ENCODE results near the gene CYP2B6. TPM values are rescaled to one million over a fixed set of nuclear protein-coding genes. Genes with fewer than 3 reads are reported as not detected.
"Not testable (repeated sequence)": the region's sequence is repeated elsewhere in the genome, so short reads cannot be mapped to it uniquely, and the experiment has no call there.

The CYP2B6 gene
- total RNA-seq, 1 donor from 2014 or later = not detected

- no peaks in the 10 kb centered on the region for H3K36me3 Mint-ChIP-seq (ENCODE audit: unreplicated experiment)
- no peak for TF ChIP-seq CTCF (IDR thresholded peaks at IDR 0.05)
Observed at GRCh38 chr19:40976134-40976533, 14.9 kb upstream of the CYP2B6 start.

GRCh38 chr19:40976724-40977123 is 14.4 kb upstream of the CYP2B6 start:
- Mint-ChIP-seq H3K27me3 (ENCODE audit: unreplicated experiment) (peaks cover 20% of the 10 kb centered on the region), H3K9me3 (ENCODE audit: unreplicated experiment) (no peaks in the 10 kb centered on the region), H3K36me3 (ENCODE audit: unreplicated experiment) (no peaks in the 10 kb centered on the region), H3K27ac (ENCODE audit: unreplicated experiment) (no peak overlapping the region), H3K4me3 (ENCODE audit: unreplicated experiment) (no peak overlapping the region), H3K4me1 (ENCODE audit: unreplicated experiment) (no peaks in the 10 kb centered on the region)
- DNase-seq (ENCODE audit: extremely low spot score, unreplicated experiment) = no peak
- no peak for TF ChIP-seq CTCF (IDR thresholded peaks at IDR 0.05)

More at GRCh38 chr19:40976134-40976533, 14.9 kb upstream of the CYP2B6 start:
- no peaks in the 10 kb centered on the region for H3K9me3 Mint-ChIP-seq (ENCODE audit: unreplicated experiment)
- no peaks in the 10 kb centered on the region for H3K4me1 Mint-ChIP-seq (ENCODE audit: unreplicated experiment)
- DNase-seq (ENCODE audit: extremely low spot score, unreplicated experiment) = no peak
- no peak overlapping the region for H3K27ac Mint-ChIP-seq (ENCODE audit: unreplicated experiment)
- H3K27me3 Mint-ChIP-seq (ENCODE audit: unreplicated experiment) = peaks cover 17% of the 10 kb centered on the region
- H3K4me3 Mint-ChIP-seq (ENCODE audit: unreplicated experiment) = no peak overlapping the region

GRCh38 chr19:40979759-40980158 is 11.3 kb upstream of the CYP2B6 start:
- H3K4me3 Mint-ChIP-seq (ENCODE audit: unreplicated experiment); H3K27ac Mint-ChIP-seq (ENCODE audit: unreplicated experiment); H3K9me3 Mint-ChIP-seq (ENCODE audit: unreplicated experiment); H3K36me3 Mint-ChIP-seq (ENCODE audit: unreplicated experiment); H3K4me1 Mint-ChIP-seq (ENCODE audit: unreplicated experiment); DNase-seq (ENCODE audit: extremely low spot score, unreplicated experiment): not testable (repeated sequence)
- peaks cover 20% of the 10 kb centered on the region for H3K27me3 Mint-ChIP-seq (ENCODE audit: unreplicated experiment)

- H3K36me3 Mint-ChIP-seq (ENCODE audit: unreplicated experiment); DNase-seq (ENCODE audit: extremely low spot score, unreplicated experiment); H3K9me3 Mint-ChIP-seq (ENCODE audit: unreplicated experiment); H3K4me1 Mint-ChIP-seq (ENCODE audit: unreplicated experiment); H3K4me3 Mint-ChIP-seq (ENCODE audit: unreplicated experiment); H3K27ac Mint-ChIP-seq (ENCODE audit: unreplicated experiment): not testable (repeated sequence)
- H3K27me3 Mint-ChIP-seq (ENCODE audit: unreplicated experiment) = peaks cover 18% of the 10 kb centered on the region
Observed at GRCh38 chr19:40980743-40981442, 10.2 kb upstream of the CYP2B6 start.

- TF ChIP-seq CTCF (IDR thresholded peaks at IDR 0.05) = no peak
- no peak for DNase-seq (ENCODE audit: extremely low spot score, unreplicated experiment)
Observed at GRCh38 chr19:40981591-40981990, 9.5 kb upstream of the CYP2B6 start.

GRCh38 chr19:40982594-40983101 is 8.4 kb upstream of the CYP2B6 start:
- no peak for DNase-seq (ENCODE audit: extremely low spot score, unreplicated experiment)

More at GRCh38 chr19:40981591-40981990, 9.5 kb upstream of the CYP2B6 start:
- Mint-ChIP-seq H3K36me3 (ENCODE audit: unreplicated experiment) (no peaks in the 10 kb centered on the region), H3K4me3 (ENCODE audit: unreplicated experiment) (no peak overlapping the region), H3K4me1 (ENCODE audit: unreplicated experiment) (no peaks in the 10 kb centered on the region), H3K27me3 (ENCODE audit: unreplicated experiment) (peaks cover 15% of the 10 kb centered on the region), H3K27ac (ENCODE audit: unreplicated experiment) (no peak overlapping the region), H3K9me3 (ENCODE audit: unreplicated experiment) (no peaks in the 10 kb centered on the region)

More at GRCh38 chr19:40982594-40983101, 8.4 kb upstream of the CYP2B6 start:
- Mint-ChIP-seq H3K4me1 (ENCODE audit: unreplicated experiment) (no peaks in the 10 kb centered on the region), H3K36me3 (ENCODE audit: unreplicated experiment) (no peaks in the 10 kb centered on the region), H3K27me3 (ENCODE audit: unreplicated experiment) (peaks cover 15% of the 10 kb centered on the region), H3K9me3 (ENCODE audit: unreplicated experiment) (no peaks in the 10 kb centered on the region), H3K27ac (ENCODE audit: unreplicated experiment) (no peak overlapping the region), H3K4me3 (ENCODE audit: unreplicated experiment) (no peak overlapping the region)
- TF ChIP-seq CTCF (IDR thresholded peaks at IDR 0.05) = no peak

Data from osteocyte (in vitro differentiated cells).